Activated T-cell treated with anti-CD3 and anti-CD28 coated beads, Interleukin-2, amount 50 U/mL, for 24 hours (primary cell): ENCODE data around the gene PPP1R2.
A peak's percentile ranks its signal among the peaks of the same experiment; 100 is the strongest.
"Not testable (repeated sequence)": the region's sequence is repeated elsewhere in the genome, so short reads cannot be mapped to it uniquely, and the experiment has no call there.

Source experiments
- DNase-seq: peaks from one replicate; pipeline ENCODE4 v3.0.0-alpha.2; 2020
- H3K27ac Mint-ChIP-seq: 2 replicates; pipeline ENCODE4 v1.8.0; 2020; ENCODE audit warnings: mild to moderate bottlenecking, mixed read lengths
- H3K27me3 Mint-ChIP-seq: 2 replicates; pipeline ENCODE4 v1.8.0; 2020; ENCODE audit warnings: mixed read lengths
- H3K36me3 Mint-ChIP-seq: 2 replicates; pipeline ENCODE4 v1.8.0; 2020; ENCODE audit warnings: low read depth, mixed read lengths
- H3K4me1 Mint-ChIP-seq: 2 replicates; pipeline ENCODE4 v1.8.0; 2020; ENCODE audit warnings: low read depth, mixed read lengths
- H3K4me3 Mint-ChIP-seq: 2 replicates; pipeline ENCODE4 v1.8.0; 2020; ENCODE audit warnings: mild to moderate bottlenecking, moderate library complexity, mixed read lengths
- H3K9me3 Mint-ChIP-seq: 2 replicates; pipeline ENCODE4 v1.8.0; 2020; ENCODE audit warnings: mixed read lengths

Gene PPP1R2

DNA sequence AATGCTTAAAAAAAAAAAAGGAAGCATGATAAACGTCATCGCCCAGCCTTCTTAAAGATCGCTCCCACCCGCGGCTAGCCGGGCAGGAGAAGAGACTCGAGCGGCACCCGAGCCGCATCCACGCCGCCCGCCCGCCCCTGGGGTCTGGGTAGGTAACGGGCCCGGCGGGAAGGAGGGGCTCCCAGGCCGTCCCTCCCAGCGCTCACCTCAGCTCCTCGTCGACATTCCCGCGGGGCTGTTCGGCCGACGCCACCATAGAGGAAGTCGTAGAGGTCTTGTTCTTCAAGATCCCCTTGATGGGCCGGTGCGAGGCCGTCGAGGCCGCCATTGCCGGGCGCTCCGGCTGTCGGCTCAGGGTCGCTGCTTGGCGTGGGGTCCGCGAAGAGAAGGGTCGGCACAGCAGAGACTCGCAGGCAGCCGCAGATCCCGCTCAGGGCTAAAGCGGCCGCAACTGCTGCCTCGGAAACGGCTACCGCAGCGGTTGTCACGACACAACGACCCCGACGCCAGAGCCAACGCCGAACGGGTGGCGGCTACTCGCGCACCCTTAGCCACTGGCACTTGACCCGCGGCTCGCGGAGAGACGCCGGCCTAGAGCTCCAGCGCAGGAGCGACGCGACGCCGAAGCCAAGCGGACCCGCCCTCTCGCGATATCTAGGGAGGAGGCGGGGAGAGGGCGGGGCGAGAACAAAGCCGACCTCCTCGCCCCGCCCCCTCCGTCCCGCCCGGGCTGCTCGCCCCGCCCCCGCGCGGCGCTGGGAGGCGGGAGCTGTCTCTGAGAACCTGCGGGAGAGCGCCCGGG lies at the start of gene PPP1R2:
TSS of gene PPP1R2 (minus strand) at position 628 of the 802 bp plus-strand sequence. CDS start at position 328, 300 bp downstream.
- DNase-seq: peak; percentile 94
- Mint-ChIP-seq H3K9me3 (no peaks in the 10 kb centered on the region), H3K27me3 (no peaks in the 10 kb centered on the region), H3K4me1 (peaks cover 74% of the 10 kb centered on the region), H3K4me3 (peak within 1 kb of the TSS; percentile 90), H3K27ac (peak within 1 kb of the TSS; percentile 93), H3K36me3 (peaks cover 40% of the 10 kb centered on the region)

DNA sequence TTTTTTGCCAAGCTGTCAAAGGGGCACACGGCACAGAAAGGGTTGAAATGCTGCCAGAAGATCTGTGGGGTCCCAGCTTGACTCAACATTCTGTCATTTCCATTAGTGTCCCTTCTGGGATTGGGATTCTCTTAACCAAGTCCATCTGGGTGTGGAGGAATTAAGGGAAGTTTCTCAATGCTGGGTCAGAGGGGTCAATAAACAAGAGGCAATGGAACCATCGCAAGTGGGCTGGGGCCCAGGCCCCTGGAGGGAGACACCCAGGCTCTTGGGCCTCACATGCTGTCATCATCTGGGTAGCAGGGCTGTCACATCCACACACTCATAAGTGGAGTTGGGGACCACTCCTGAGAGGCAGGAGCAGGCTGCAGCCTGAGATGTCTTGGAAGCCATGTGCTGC lies 48.7 kb upstream of the PPP1R2 start:
- Mint-ChIP-seq H3K27ac (no peak overlapping the region), H3K9me3 (no peaks in the 10 kb centered on the region), H3K4me3 (no peak overlapping the region), H3K4me1 (no peaks in the 10 kb centered on the region), H3K27me3 (no peaks in the 10 kb centered on the region), H3K36me3 (no peaks in the 10 kb centered on the region)
- no peak for DNase-seq

- no peak overlapping the region for H3K27ac Mint-ChIP-seq
- H3K36me3 Mint-ChIP-seq: no peaks in the 10 kb centered on the region
- no peaks in the 10 kb centered on the region for H3K27me3 Mint-ChIP-seq
- DNase-seq: no peak
- no peak overlapping the region for H3K4me3 Mint-ChIP-seq
- no peaks in the 10 kb centered on the region for H3K4me1 Mint-ChIP-seq
- H3K9me3 Mint-ChIP-seq: no peaks in the 10 kb centered on the region
These were observed 48.1 kb upstream of the PPP1R2 start for GRCh38 chr3:195591220-195591619.

- H3K4me1 Mint-ChIP-seq, H3K9me3 Mint-ChIP-seq, H3K4me3 Mint-ChIP-seq, DNase-seq, H3K27ac Mint-ChIP-seq, H3K36me3 Mint-ChIP-seq, H3K27me3 Mint-ChIP-seq: not testable (repeated sequence)
These were observed 47.3 kb upstream of the PPP1R2 start for GRCh38 chr3:195590381-195590780.

- not testable (repeated sequence) for H3K27me3 Mint-ChIP-seq, H3K4me1 Mint-ChIP-seq, H3K27ac Mint-ChIP-seq, H3K9me3 Mint-ChIP-seq, DNase-seq, H3K4me3 Mint-ChIP-seq, H3K36me3 Mint-ChIP-seq
These were observed 46.7 kb upstream of the PPP1R2 start for GRCh38 chr3:195589796-195590195.

- H3K9me3 Mint-ChIP-seq: no peaks in the 10 kb centered on the region
- H3K4me3 Mint-ChIP-seq: no peak overlapping the region
- peaks cover 3% of the 10 kb centered on the region for H3K27me3 Mint-ChIP-seq
- peaks cover 8% of the 10 kb centered on the region for H3K4me1 Mint-ChIP-seq
- no peak overlapping the region for H3K27ac Mint-ChIP-seq
- no peaks in the 10 kb centered on the region for H3K36me3 Mint-ChIP-seq
- DNase-seq: no peak
These were observed 44.7 kb upstream of the PPP1R2 start for GRCh38 chr3:195587824-195588223.

DNA sequence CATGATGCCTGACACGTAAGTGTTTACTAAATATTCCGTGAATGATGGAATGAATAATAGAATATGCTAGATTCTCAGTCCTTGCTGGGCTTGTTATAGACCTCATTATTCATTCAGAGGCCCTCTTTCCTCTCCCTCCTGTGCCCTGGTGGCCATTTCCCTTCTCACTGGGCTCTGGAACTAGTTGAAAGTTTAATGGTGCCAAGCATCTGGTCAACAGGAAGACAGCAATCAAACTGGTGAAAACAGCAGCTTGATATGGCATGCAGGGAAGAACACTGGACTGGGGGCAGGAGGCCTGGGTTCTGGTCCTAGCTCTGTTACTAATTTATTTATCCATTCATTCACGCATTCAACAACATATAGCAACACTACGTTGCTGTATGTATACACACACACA lies 44.3 kb upstream of the PPP1R2 start:
- DNase-seq: no peak
- H3K4me1 Mint-ChIP-seq: peaks cover 8% of the 10 kb centered on the region
- no peak overlapping the region for H3K4me3 Mint-ChIP-seq
- no peaks in the 10 kb centered on the region for H3K36me3 Mint-ChIP-seq
- H3K9me3 Mint-ChIP-seq: no peaks in the 10 kb centered on the region
- peaks cover 3% of the 10 kb centered on the region for H3K27me3 Mint-ChIP-seq
- no peak overlapping the region for H3K27ac Mint-ChIP-seq

DNA sequence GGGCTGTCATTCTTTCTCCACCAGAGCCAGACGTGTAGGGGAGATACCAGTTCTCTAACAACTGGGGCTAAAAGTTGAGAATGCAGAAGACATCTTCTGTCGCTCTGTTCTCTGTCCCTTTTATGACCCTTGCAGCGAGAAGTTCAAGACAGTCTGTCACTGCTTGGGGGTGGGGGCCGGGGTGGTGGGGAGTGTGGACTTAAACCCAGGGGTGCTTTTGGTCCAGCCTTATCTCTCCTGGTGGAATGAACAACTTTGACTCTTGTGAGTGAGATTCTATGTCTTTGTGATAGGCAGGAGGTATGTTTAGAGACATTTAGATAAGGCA lies 41.4 kb upstream of the PPP1R2 start:
- no peak overlapping the region for H3K27ac Mint-ChIP-seq
- DNase-seq: no peak
- H3K36me3 Mint-ChIP-seq: no peaks in the 10 kb centered on the region
- peaks cover 3% of the 10 kb centered on the region for H3K27me3 Mint-ChIP-seq
- no peak overlapping the region for H3K4me3 Mint-ChIP-seq
- H3K9me3 Mint-ChIP-seq: no peaks in the 10 kb centered on the region
- peaks cover 11% of the 10 kb centered on the region for H3K4me1 Mint-ChIP-seq

DNA sequence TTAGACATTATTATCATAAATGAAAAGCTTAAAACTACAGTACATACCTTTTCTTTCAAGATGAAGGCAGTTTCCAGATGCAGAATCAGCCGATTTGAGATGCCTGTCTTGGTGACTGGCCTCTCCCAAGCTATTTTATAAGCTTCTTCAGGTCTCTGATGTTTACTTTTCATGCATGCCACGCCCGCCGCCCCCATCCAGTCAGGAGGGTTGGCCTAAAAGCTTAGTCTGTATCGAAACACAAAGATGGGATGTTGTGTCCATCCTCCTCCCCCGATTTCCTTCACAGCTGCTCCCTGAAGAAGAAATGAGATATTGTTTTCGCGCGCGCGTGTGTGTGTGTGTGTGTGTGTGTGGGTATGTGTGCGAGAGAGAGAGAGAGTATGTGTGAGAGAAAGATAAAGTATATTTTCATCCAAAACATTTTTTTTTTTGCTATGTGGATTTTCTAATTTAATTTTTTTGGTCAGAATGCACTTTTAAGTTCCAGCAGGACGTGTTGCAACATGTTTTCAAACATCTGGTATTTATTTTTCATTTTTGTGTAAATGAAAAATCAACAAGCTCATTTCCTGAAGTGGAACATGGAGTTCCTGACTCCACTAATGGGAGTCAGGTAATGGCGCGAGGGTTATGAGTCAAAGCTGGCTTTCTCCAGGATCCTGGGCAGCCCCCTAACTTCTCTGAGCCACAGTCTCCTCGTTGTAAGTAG lies 40.9 kb upstream of the PPP1R2 start, which contains the start of gene APOD:
TSS of gene APOD (minus strand) at position 110 of the 712 bp plus-strand sequence. CDS start 4,479 bp downstream, outside the sequence.
- H3K27me3 Mint-ChIP-seq: peaks cover 3% of the 10 kb centered on the region
- DNase-seq: no peak
- no peak within 1 kb of the TSS for H3K27ac Mint-ChIP-seq
- H3K9me3 Mint-ChIP-seq: no peaks in the 10 kb centered on the region
- peaks cover 11% of the 10 kb centered on the region for H3K4me1 Mint-ChIP-seq
- no peak within 1 kb of the TSS for H3K4me3 Mint-ChIP-seq
- H3K36me3 Mint-ChIP-seq: no peaks in the 10 kb centered on the region

DNA sequence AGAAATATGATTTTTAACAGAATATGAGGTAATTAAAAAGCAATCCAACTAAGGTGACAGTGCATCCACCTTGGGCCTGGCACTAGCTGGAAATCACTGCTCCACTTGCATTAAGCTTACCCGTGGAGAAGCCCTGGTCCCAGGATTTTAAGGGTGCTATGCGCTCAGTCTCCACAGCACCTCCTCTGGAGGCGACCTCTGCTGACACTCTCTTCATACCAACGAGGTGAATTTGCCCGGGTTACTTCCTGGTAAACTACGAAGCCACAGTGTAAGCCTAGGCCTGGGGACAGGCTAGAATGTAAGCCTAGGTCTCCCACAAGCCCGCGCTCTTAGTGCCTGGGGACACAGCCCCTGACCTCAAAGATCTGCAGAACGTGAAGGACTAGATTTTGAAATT lies 39.8 kb upstream of the PPP1R2 start:
- H3K27ac Mint-ChIP-seq: no peak overlapping the region
- no peak for DNase-seq
- no peaks in the 10 kb centered on the region for H3K36me3 Mint-ChIP-seq
- H3K4me1 Mint-ChIP-seq: peaks cover 11% of the 10 kb centered on the region
- no peak overlapping the region for H3K4me3 Mint-ChIP-seq
- H3K9me3 Mint-ChIP-seq: no peaks in the 10 kb centered on the region
- peaks cover 3% of the 10 kb centered on the region for H3K27me3 Mint-ChIP-seq

GRCh38 chr3:195580744-195581443 lies 37.8 kb upstream of the PPP1R2 start:
- H3K4me3 Mint-ChIP-seq: no peak overlapping the region

GRCh38 chr3:195579281-195579680 lies 36.2 kb upstream of the PPP1R2 start:
- Mint-ChIP-seq H3K4me1 (peaks cover 5% of the 10 kb centered on the region), H3K4me3 (no peak overlapping the region), H3K9me3 (no peaks in the 10 kb centered on the region), H3K27ac (no peak overlapping the region), H3K27me3 (no peaks in the 10 kb centered on the region), H3K36me3 (no peaks in the 10 kb centered on the region)
- DNase-seq: no peak

More at GRCh38 chr3:195580744-195581443, 37.8 kb upstream of the PPP1R2 start:
- DNase-seq: no peak
- H3K36me3 Mint-ChIP-seq: no peaks in the 10 kb centered on the region
- H3K9me3 Mint-ChIP-seq: no peaks in the 10 kb centered on the region
- peaks cover 3% of the 10 kb centered on the region for H3K27me3 Mint-ChIP-seq
- H3K4me1 Mint-ChIP-seq: peaks cover 11% of the 10 kb centered on the region
- no peak overlapping the region for H3K27ac Mint-ChIP-seq

- no peak overlapping the region for H3K27ac Mint-ChIP-seq
- no peak overlapping the region for H3K4me3 Mint-ChIP-seq
- no peaks in the 10 kb centered on the region for H3K36me3 Mint-ChIP-seq
- H3K27me3 Mint-ChIP-seq: no peaks in the 10 kb centered on the region
- H3K9me3 Mint-ChIP-seq: no peaks in the 10 kb centered on the region
- H3K4me1 Mint-ChIP-seq: peaks cover 3% of the 10 kb centered on the region
- DNase-seq: no peak
These were observed 35.4 kb upstream of the PPP1R2 start for GRCh38 chr3:195578565-195578964.

DNA sequence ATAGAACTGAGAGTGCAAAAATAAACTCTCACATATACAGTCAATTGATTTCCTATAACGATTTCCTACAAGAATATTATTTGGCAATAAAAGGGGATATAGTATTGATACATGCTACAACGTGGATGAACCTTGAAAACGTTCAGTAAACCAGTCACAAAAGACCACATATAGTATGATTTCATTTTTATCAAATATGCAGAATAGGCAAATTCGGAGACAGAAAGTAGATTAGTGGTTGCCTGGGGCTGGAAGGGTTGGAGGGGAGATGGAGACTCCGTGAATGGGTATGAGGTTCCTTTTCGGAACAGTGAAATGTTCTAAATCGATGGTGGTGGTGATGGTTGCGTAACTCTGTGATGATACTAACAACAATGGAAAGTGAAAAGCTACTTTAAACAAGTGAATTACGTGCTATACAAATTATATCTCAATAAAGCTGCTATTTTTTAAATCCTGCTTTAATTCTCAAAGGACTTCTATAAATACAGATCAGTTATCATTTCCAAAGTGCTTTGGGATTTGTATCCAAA lies 34.6 kb upstream of the PPP1R2 start:
- no peak for DNase-seq
- no peaks in the 10 kb centered on the region for H3K27me3 Mint-ChIP-seq
- H3K36me3 Mint-ChIP-seq: no peaks in the 10 kb centered on the region
- H3K9me3 Mint-ChIP-seq: no peaks in the 10 kb centered on the region
- H3K4me3 Mint-ChIP-seq: no peak overlapping the region
- H3K27ac Mint-ChIP-seq: no peak overlapping the region
- H3K4me1 Mint-ChIP-seq: peaks cover 3% of the 10 kb centered on the region
